DMS153 treated with DMSO at 0.1 percent for 48 hours (cell line): ENCODE measurements around the gene SRGAP3.
"Not testable (repeated sequence)": the region's sequence is repeated elsewhere in the genome, so short reads cannot be mapped to it uniquely, and the experiment has no call there.

Source experiments
- DNase-seq: peaks from one replicate; lab custom pipeline; 2025; ENCODE audit not compliant: unreplicated experiment; lab: John Stamatoyannopoulos, UW

Gene SRGAP3

GRCh38 chr3:9098716-9099675, 150.4 kb downstream of the SRGAP3 start:
- DNase-seq = no peak

- DNase-seq = no peak
These were observed 152.0 kb downstream of the SRGAP3 start for GRCh38 chr3:9097495-9097894.

DNA sequence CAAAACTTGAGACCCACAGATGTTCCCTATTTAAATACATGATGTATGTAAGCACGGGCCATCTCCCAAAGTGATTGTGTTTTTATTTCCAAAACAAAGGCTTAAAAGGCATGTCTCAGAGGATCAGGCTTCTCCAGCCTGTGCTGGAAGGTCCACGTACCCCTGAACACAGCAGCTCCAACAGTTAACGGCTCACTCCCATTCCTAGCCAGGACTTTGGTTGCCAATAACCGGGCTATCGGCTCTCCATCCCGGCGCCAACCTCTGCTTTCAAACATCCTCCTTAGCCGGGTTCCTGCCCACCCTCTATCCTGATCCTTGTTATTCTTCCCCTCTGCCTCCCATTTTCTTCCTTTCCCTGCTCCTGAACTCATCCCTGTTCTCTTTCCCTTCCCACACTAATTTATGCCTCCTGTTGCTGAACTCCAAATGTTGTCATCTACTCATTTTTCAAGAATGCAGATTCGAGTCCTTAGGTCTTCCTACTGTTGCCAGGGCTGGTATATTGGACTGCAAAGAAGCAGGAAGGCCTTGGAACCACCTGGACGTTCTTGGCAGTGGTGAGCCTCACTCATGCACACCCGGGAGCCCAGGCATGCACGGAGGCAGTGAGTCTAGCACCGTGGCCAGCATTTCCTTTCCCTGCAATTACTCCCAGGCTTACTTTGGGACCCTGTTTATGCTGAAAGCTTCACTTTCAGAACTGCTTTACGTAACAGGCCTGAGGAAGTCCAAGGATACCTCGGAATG, 157.8 kb downstream of the SRGAP3 start:
- DNase-seq = no peak

- DNase-seq = no peak
These were observed 160.7 kb downstream of the SRGAP3 start for GRCh38 chr3:9088441-9089353.

- DNase-seq = no peak
These were observed 161.5 kb downstream of the SRGAP3 start for GRCh38 chr3:9087831-9088413.

DNA sequence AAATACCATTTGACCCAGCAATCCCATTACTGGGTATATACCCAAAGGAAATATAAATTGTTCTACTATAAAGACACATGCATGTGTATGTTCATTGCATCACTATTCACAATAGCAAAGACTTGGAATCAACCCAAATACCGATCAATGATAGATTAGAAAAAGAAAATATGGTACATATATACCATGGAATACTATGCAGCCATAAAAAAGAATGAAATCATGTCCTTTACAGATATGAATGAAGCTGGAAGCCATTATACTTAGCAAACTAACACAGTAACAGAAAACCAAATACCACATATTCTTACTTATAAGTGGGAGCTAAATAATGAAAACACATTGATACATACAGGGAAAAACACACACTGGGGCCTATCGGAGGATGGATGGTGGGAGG, 164.0 kb downstream of the SRGAP3 start:
- DNase-seq = not testable (repeated sequence)

DNA sequence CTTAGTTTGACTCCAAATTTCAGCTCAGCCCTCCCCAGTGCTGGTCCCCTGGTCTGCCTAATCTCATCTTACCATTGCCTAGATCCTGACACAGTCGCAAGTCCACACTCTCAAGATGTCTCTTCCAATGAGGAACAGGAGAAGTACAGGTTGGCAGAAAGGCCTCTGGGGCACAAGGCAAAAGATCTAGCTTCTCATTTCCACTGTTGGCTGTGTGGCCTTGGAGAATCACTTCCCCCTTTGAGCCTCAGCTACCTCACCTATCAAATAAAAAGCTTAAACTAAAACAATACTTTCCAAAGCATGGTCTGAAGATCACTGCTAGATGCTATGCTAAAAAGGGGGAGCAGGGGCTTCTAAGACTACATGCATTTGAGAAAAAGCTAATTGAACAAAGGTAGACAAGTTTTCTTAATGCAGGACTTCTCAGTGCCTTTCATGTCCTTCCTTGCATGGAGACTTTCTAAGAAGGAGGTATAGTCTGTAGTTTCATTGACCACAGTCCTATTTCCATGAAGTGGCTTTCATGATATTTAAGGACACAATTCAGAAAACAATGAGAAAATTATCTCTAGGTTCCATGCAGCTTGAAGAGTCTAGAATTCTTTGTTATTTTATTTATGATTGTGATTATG, 168.1 kb downstream of the SRGAP3 start:
- no peak for DNase-seq

GRCh38 chr3:9080163-9080562, 169.3 kb downstream of the SRGAP3 start:
- no peak for DNase-seq

DNA sequence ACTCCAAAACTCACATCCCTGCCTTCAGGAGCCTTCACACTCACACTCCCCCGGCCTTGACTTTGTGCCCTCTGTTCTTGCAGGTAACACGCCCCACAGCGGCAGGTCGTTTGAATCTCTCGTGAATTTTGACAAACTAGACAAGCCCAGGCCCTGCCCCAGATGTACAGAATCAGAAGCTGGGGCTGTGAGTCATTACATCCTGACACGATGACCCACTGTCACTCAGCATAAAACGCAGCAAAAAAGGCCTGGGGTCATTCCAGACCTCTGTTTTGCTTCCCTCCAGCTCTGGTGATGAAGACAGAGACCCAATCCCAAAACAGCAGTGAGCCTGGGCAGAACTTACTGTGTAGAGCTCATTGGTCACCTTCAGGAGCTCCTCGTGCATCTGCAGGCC, 169.8 kb downstream of the SRGAP3 start:
- no peak for DNase-seq

DNA sequence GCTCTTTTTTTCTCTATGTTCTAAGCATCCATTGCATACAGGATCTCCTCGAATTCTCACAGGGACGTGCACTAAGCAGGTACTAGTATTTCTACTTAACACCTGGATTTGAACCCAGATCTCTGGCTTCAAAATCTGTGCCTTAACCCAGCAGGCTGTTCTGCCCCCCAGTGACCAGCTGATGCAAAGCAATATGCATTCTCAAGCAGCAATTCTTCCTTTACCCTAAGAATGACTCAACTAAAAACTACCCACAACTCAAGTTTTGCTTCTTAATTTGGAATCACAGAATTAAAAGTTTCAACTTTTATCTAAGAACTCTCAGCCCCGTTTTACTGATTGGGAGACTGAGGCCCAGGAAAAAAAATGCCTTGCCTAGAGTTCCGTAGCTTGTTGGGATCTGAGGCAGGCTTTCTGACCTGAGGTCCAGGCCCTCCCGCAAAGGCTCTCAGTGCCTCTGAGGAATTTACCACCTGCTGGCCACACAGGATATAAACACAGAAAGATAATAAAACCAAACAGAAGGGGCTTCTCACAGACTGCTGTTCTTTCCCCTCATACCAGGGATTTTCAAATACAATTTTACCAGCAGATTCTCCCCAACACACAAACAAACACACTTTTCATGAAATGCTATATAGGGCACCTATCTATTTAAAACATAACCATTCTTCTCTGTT, 170.7 kb downstream of the SRGAP3 start:
- DNase-seq = no peak

GRCh38 chr3:9077029-9077428, 172.4 kb downstream of the SRGAP3 start:
- no peak for DNase-seq

DNA sequence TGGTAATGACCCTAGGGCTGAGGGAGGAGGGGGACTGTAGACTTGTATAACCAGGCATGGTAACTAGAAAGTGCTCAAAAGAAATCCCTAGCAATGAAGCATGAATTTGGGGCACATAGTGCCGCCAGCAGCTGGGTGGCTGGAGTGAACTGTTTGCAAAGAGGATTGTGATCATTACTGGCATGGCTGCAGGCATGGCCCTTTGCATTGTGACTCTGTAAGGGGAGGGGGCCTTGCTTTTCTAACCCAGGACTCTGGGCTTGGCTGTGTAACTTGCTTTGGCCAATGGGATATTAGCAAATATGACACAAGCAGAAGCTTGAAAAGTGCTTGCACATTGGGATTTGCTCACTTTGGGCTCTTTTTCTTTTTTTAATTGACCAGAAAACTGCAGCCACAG, 173.7 kb downstream of the SRGAP3 start:
- DNase-seq = no peak

GRCh38 chr3:9074079-9074478, 175.4 kb downstream of the SRGAP3 start:
- no peak for DNase-seq

DNA sequence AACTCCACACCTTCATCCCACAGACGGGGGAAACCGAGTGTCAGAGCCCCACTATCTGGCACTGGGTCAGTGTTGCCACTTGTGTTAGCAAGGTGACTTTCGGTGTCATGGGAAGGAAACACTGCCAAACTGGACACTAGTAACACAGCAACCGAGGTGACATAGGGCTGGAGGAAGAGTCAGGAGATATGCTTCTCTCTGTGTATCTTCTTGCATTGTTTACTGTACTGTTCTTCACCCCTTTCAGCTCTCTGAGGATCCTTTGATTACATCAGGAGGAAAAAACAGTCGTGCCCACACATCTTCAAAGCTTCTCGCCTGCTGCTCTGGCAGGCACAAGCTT, 176.8 kb downstream of the SRGAP3 start:
- DNase-seq = no peak

GRCh38 chr3:9071936-9072666, 177.3 kb downstream of the SRGAP3 start:
- DNase-seq = no peak

- no peak for DNase-seq
These were observed 178.5 kb downstream of the SRGAP3 start for GRCh38 chr3:9070961-9071360.

DNA sequence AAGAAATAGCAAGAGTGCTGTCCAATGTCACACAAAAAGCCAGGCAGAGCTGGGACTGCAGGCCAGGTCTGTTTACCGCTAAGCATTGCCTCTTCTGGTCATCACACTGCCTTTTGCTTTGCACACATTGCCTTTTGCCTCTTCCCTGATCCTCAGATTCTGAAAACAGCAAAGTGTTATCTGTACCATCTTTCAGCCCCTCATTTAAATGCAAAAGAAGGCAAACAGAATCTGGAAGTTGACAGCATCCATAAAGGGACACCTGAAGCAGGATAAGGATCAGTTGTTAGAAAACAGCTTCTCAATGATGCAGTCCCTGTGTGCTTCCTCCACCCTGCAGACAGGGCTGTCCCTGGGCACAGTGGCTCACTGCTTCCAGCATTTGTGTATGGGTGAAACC, 179.5 kb downstream of the SRGAP3 start:
- DNase-seq = no peak

DNA sequence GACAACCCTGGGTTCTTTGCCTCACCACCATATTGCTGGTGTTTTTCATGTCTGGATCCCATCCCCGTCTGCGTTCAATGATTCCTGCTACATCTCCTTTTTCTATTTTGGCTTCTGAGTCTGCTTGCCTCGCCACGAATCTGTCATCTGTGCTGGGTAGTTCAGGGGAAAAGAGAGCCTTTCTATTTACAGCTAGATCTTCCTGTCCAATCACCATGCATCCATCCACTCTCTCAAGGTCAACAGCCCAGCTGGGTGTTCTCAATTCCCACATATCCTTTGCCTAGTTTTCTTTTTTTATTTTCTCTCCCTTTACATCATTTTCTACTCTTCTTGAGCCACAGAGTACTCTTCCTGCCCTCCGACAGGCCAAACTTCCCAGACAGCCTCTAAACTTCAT, 181.4 kb downstream of the SRGAP3 start:
- DNase-seq = no peak

- no peak for DNase-seq
These were observed 182.0 kb downstream of the SRGAP3 start for GRCh38 chr3:9067352-9067975.
